ENCODE data around the gene TFB2M.

The TFB2M gene

DNA sequence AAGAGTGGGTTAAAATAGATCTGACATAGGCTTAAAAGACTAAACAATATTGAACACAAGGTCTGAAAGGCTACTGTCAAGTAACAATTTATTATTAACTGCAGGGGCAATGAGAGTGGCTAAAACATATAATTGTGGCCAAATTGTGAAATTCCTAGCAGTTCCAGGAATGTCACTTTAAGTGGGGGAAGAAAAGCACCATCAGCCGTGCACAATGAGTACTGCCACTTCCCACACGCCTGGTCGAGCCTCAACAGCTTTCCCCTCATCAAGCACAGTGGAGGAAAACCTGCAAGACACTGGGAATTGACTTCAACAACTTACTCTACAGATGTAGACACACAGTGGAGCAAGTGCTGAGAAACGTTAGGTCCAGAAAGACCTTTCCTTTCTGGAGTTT lies 16.4 kb downstream of the TFB2M start:
- no peak for ATAC-seq (ENCODE audit: low read depth)
- DNase-seq (ENCODE audit: low spot score), result no peak
- Histone ChIP-seq H3K27me3 (ENCODE audit: insufficient read depth, poor library complexity, severe bottlenecking) (no peaks in the 10 kb centered on the region), H3K9me3 (ENCODE audit: severe bottlenecking) (no peaks in the 10 kb centered on the region), H3K4me1 (ENCODE audit: insufficient read depth, poor library complexity, severe bottlenecking) (no peaks in the 10 kb centered on the region), H3K36me3 (ENCODE audit: low read depth) (peaks cover 20% of the 10 kb centered on the region), H3K4me3 (ENCODE audit: severe bottlenecking) (no peak overlapping the region), H3K27ac (ENCODE audit: poor library complexity, severe bottlenecking) (no peak overlapping the region)
- TF ChIP-seq, protein P1, sequence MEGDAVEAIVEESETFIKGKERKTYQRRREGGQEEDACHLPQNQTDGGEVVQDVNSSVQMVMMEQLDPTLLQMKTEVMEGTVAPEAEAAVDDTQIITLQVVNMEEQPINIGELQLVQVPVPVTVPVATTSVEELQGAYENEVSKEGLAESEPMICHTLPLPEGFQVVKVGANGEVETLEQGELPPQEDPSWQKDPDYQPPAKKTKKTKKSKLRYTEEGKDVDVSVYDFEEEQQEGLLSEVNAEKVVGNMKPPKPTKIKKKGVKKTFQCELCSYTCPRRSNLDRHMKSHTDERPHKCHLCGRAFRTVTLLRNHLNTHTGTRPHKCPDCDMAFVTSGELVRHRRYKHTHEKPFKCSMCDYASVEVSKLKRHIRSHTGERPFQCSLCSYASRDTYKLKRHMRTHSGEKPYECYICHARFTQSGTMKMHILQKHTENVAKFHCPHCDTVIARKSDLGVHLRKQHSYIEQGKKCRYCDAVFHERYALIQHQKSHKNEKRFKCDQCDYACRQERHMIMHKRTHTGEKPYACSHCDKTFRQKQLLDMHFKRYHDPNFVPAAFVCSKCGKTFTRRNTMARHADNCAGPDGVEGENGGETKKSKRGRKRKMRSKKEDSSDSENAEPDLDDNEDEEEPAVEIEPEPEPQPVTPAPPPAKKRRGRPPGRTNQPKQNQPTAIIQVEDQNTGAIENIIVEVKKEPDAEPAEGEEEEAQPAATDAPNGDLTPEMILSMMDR (IDR thresholded peaks at IDR 0.05; ENCODE audit: poor library complexity, severe bottlenecking), result no peak

GRCh38 chr1:246544001-246544400 lies 22.1 kb downstream of the TFB2M start:
- DNase-seq (ENCODE audit: low spot score) (no peak), ATAC-seq (ENCODE audit: low read depth) (no peak)
- peaks cover 36% of the 10 kb centered on the region for H3K36me3 ChIP-seq (ENCODE audit: low read depth)
- no peaks in the 10 kb centered on the region for H3K27me3 ChIP-seq (ENCODE audit: insufficient read depth, poor library complexity, severe bottlenecking)
- no peaks in the 10 kb centered on the region for H3K9me3 ChIP-seq (ENCODE audit: severe bottlenecking)
- TF ChIP-seq, protein P1 (IDR thresholded peaks at IDR 0.05; ENCODE audit: poor library complexity, severe bottlenecking), result no peak
- H3K27ac ChIP-seq (ENCODE audit: poor library complexity, severe bottlenecking), result no peak overlapping the region
- H3K4me1 ChIP-seq (ENCODE audit: insufficient read depth, poor library complexity, severe bottlenecking), result no peaks in the 10 kb centered on the region
- H3K4me3 ChIP-seq (ENCODE audit: severe bottlenecking), result no peak overlapping the region

- Histone ChIP-seq H3K9me3 (ENCODE audit: severe bottlenecking) (no peaks in the 10 kb centered on the region), H3K4me3 (ENCODE audit: severe bottlenecking) (no peak overlapping the region), H3K27ac (ENCODE audit: poor library complexity, severe bottlenecking) (no peak overlapping the region), H3K36me3 (ENCODE audit: low read depth) (peaks cover 17% of the 10 kb centered on the region), H3K27me3 (ENCODE audit: insufficient read depth, poor library complexity, severe bottlenecking) (no peaks in the 10 kb centered on the region), H3K4me1 (ENCODE audit: insufficient read depth, poor library complexity, severe bottlenecking) (no peaks in the 10 kb centered on the region)
- DNase-seq (ENCODE audit: low spot score) (no peak), ATAC-seq (ENCODE audit: low read depth) (no peak)
- TF ChIP-seq, protein P1 (IDR thresholded peaks at IDR 0.05; ENCODE audit: poor library complexity, severe bottlenecking), result no peak
Measured at GRCh38 chr1:246540738-246541491, 25.1 kb downstream of the TFB2M start.

DNA sequence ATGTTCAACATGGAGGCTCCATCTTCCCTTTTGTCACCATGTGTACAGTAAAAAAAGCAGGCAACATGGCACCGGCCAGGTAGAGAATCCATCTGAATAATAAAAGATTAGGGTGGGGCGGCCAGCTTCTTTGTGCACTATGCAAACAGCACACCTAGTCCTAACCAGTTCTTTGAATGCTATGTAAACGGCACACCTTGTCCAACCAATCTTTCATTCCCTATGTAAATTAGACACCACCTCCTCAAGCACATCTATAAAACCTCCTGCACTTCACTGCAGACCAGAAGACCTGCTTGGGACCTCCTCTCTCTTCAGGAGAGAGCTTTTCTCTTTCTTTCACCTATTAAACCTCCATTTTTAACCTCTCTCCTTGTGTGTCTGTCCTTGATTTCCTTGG lies 28.2 kb downstream of the TFB2M start:
- H3K36me3 ChIP-seq (ENCODE audit: low read depth), result peaks cover 10% of the 10 kb centered on the region
- no peak for ATAC-seq (ENCODE audit: low read depth)
- TF ChIP-seq, protein P1 (IDR thresholded peaks at IDR 0.05; ENCODE audit: poor library complexity, severe bottlenecking), result no peak
- H3K4me1 ChIP-seq (ENCODE audit: insufficient read depth, poor library complexity, severe bottlenecking), result no peaks in the 10 kb centered on the region
- no peaks in the 10 kb centered on the region for H3K9me3 ChIP-seq (ENCODE audit: severe bottlenecking)
- no peak for DNase-seq (ENCODE audit: low spot score)
- no peak overlapping the region for H3K4me3 ChIP-seq (ENCODE audit: severe bottlenecking)
- H3K27me3 ChIP-seq (ENCODE audit: insufficient read depth, poor library complexity, severe bottlenecking), result no peaks in the 10 kb centered on the region
- no peak overlapping the region for H3K27ac ChIP-seq (ENCODE audit: poor library complexity, severe bottlenecking)

DNA sequence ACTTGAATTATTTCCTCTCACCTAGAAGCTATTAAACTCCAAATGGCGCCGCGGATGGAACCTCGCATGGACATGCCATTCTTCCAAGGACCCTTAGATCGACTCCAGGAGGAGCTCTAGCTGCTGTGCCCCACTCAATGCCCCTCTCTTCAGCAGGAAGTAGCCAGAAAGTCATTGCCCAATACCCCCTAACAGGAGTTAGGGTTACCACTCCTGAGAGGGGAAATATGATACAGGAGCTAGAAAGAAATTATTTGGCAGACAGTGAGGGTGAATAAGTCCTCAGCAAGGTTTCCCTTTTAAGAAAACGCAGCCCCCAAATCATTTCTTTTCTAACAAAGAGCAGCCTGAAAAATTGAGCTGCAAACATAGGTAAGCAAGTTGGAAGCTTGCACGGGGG lies 28.6 kb downstream of the TFB2M start:
- H3K4me3 ChIP-seq (ENCODE audit: severe bottlenecking), result no peak overlapping the region
- H3K4me1 ChIP-seq (ENCODE audit: insufficient read depth, poor library complexity, severe bottlenecking), result no peaks in the 10 kb centered on the region
- DNase-seq (ENCODE audit: low spot score) (no peak), ATAC-seq (ENCODE audit: low read depth) (no peak)
- H3K27me3 ChIP-seq (ENCODE audit: insufficient read depth, poor library complexity, severe bottlenecking), result no peaks in the 10 kb centered on the region
- no peaks in the 10 kb centered on the region for H3K9me3 ChIP-seq (ENCODE audit: severe bottlenecking)
- TF ChIP-seq, protein P1 (IDR thresholded peaks at IDR 0.05; ENCODE audit: poor library complexity, severe bottlenecking), result no peak
- peaks cover 10% of the 10 kb centered on the region for H3K36me3 ChIP-seq (ENCODE audit: low read depth)
- H3K27ac ChIP-seq (ENCODE audit: poor library complexity, severe bottlenecking), result no peak overlapping the region
